ENCODE measurements around the gene INTS3.

DNA sequence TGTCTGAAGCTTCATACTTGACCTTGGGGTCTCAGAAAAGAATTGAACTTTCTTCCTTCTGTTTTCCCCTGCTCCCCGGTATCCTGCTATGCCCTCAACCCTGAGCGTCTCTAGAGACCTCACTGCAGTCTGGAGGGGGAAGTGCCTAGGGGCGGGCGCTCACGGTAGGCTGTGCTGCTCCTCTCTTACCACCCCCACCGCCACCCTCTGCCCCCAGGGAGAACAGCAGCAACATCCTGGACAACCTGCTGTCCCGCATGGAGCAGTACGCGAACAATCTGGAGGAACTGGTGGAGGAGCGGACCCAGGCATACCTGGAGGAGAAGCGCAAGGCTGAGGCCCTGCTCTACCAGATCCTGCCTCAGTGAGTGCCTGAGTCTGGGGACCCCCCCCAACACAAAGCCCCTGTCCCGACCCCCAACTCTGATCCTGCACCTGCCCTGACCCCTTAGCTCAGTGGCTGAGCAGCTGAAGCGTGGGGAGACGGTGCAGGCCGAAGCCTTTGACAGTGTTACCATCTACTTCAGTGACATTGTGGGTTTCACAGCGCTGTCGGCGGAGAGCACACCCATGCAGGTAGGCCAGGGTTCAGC, 39.0 kb upstream of the INTS3 start:
- TF ChIP-seq, protein P1, sequence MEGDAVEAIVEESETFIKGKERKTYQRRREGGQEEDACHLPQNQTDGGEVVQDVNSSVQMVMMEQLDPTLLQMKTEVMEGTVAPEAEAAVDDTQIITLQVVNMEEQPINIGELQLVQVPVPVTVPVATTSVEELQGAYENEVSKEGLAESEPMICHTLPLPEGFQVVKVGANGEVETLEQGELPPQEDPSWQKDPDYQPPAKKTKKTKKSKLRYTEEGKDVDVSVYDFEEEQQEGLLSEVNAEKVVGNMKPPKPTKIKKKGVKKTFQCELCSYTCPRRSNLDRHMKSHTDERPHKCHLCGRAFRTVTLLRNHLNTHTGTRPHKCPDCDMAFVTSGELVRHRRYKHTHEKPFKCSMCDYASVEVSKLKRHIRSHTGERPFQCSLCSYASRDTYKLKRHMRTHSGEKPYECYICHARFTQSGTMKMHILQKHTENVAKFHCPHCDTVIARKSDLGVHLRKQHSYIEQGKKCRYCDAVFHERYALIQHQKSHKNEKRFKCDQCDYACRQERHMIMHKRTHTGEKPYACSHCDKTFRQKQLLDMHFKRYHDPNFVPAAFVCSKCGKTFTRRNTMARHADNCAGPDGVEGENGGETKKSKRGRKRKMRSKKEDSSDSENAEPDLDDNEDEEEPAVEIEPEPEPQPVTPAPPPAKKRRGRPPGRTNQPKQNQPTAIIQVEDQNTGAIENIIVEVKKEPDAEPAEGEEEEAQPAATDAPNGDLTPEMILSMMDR (IDR thresholded peaks at IDR 0.05) = no peak
- TF ChIP-seq POLR2A (IDR thresholded peaks at IDR 0.05) = no peak
